ENCODE measurements around the gene GASK1A.

- no peak for TF ChIP-seq CTCF (IDR thresholded peaks at IDR 0.05)
- no peak for TF ChIP-seq POLR2A (IDR thresholded peaks at IDR 0.05)
Measured at GRCh38 chr3:43028678-43029490, 49.8 kb downstream of the GASK1A start.

Measured in esophagus squamous epithelium (tissue), 4 donors.